Stomach smooth muscle (tissue), 2 donors: ENCODE data around the gene ENOX1.
A peak's percentile ranks its signal among the peaks of the same experiment; 100 is the strongest.

Experiments
- H3K27ac ChIP-seq: one replicate; pipeline ENCODE4 v1.7.0; 2013; ENCODE audit warnings: mild to moderate bottlenecking, low read length, inconsistent platforms
- H3K27me3 ChIP-seq, 2 donors: one replicate each; pipeline ENCODE4 v1.7.0; 2013; ENCODE audit warnings: low read length in 2 of 2; ENCODE audit not compliant: insufficient read depth in 2 of 2, control insufficient read depth in 1 of 2
- H3K36me3 ChIP-seq, 2 donors: one replicate each; pipeline ENCODE4 v1.7.0; 2013; ENCODE audit warnings: low read length in 2 of 2; ENCODE audit not compliant: control insufficient read depth in 2 of 2, insufficient read depth in 2 of 2
- H3K4me1 ChIP-seq: one replicate; pipeline ENCODE4 v1.7.0; 2013; ENCODE audit warnings: low read length; ENCODE audit not compliant: control insufficient read depth, insufficient read depth
- H3K4me3 ChIP-seq, 2 donors: one replicate each; pipeline ENCODE4 v1.7.0; 2013; ENCODE audit warnings: low read length in 2 of 2
- H3K9ac ChIP-seq, 2 donors: one replicate each; pipeline ENCODE4 v1.7.0; 2013; ENCODE audit warnings: low read length in 2 of 2, mild to moderate bottlenecking in 1 of 2
- H3K9me3 ChIP-seq, 2 donors: one replicate each; pipeline ENCODE4 v1.7.0; 2013; ENCODE audit warnings: low read length in 2 of 2; ENCODE audit not compliant: control insufficient read depth in 2 of 2
- donor health status: healthy.
- donor health status: Pancreatic carcinoma.

ENOX1 gene

GRCh38 chr13:43669964-43670363 is 116.8 kb downstream of the ENOX1 start:
- Histone ChIP-seq H3K27me3 (no peaks in the 10 kb centered on the region), H3K36me3 (no peaks in the 10 kb centered on the region), H3K9ac (no peak overlapping the region), H3K27ac (no peak overlapping the region), H3K9me3 (no peaks in the 10 kb centered on the region), H3K4me3 (no peak overlapping the region), H3K4me1 (peaks cover 1% of the 10 kb centered on the region)

DNA sequence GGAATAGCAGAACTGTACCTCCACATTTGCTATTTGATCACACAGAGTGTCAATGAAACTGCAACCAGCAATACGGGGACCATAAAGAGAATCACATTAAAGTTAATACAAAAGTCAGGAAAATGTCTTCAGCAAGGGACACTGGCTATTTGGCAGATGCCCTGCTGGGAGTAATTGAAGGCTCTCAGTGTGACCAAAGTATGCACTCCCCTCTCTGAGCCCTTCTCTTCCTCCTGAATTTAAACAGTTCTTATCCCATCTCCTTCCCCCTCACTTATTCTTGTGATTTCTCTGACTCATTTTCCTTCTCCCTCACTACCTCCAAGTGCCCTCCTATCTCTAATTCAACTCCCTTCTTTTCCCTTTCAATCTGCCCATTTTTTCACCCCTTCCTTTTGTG is 117.7 kb downstream of the ENOX1 start:
- no peaks in the 10 kb centered on the region for H3K9me3 ChIP-seq
- peaks cover 5% of the 10 kb centered on the region for H3K4me1 ChIP-seq
- no peaks in the 10 kb centered on the region for H3K36me3 ChIP-seq
- H3K27me3 ChIP-seq = no peaks in the 10 kb centered on the region
- no peak overlapping the region for H3K4me3 ChIP-seq
- no peak overlapping the region for H3K9ac ChIP-seq
- no peak overlapping the region for H3K27ac ChIP-seq

DNA sequence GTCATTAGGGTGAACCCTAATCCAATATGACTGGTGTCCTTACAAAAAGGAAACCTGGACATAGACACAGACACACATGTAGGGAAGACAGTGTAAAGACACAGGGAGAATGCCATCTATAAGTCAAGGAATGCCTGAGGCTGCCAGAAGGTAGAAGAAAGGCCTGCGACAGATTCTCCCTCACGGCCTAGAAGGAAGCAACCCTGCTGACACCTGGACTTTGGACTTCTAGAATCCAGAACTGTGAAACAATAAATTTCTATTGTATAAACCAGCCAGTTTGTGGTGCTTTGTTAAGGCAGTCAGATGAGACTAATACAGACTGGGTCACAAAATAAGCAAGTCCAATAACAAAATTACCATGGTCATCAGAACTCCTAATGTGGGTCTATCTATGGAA is 120.4 kb downstream of the ENOX1 start:
- H3K4me3 ChIP-seq = no peak overlapping the region
- H3K9ac ChIP-seq = no peak overlapping the region
- no peak overlapping the region for H3K27ac ChIP-seq
- no peaks in the 10 kb centered on the region for H3K36me3 ChIP-seq
- peaks cover 5% of the 10 kb centered on the region for H3K4me1 ChIP-seq
- no peaks in the 10 kb centered on the region for H3K27me3 ChIP-seq
- H3K9me3 ChIP-seq = no peaks in the 10 kb centered on the region

GRCh38 chr13:43665388-43665787 is 121.4 kb downstream of the ENOX1 start:
- H3K27ac ChIP-seq = no peak overlapping the region
- H3K9me3 ChIP-seq = no peaks in the 10 kb centered on the region
- no peak overlapping the region for H3K4me3 ChIP-seq
- no peaks in the 10 kb centered on the region for H3K27me3 ChIP-seq
- no peaks in the 10 kb centered on the region for H3K36me3 ChIP-seq
- H3K4me1 ChIP-seq = peaks cover 5% of the 10 kb centered on the region
- peak overlapping the region in 1 of 2 donors; percentile 56 for H3K9ac ChIP-seq

DNA sequence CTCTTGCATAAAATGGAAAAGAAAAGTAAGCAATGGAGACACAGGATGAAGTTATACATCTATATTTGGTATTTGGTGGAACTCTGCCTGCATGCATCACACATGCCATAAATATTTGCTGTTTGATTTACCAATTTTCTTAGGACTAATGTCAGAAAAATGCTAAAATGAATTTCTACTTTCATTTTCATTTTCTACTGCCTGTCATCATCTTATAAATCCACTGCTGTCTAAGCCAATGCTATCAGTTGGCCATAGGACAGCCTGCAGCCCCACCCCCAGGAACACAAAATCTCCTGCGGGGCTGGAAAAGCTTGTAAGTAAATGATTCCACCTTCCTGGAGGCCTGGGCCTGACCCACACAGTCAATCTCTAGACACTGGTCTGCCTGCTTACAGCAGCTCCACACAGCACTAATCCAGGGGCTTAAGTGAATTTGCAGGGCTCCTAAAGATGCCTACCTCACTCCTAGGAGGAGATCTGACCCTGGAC is 122.0 kb downstream of the ENOX1 start:
- H3K27ac ChIP-seq = peak overlapping the region; percentile 41

GRCh38 chr13:43663474-43664090 is 123.2 kb downstream of the ENOX1 start:
- H3K9ac ChIP-seq = no peak overlapping the region
- H3K9me3 ChIP-seq = no peaks in the 10 kb centered on the region
- no peaks in the 10 kb centered on the region for H3K36me3 ChIP-seq
- no peak overlapping the region for H3K27ac ChIP-seq
- H3K4me3 ChIP-seq = no peak overlapping the region
- no peaks in the 10 kb centered on the region for H3K27me3 ChIP-seq
- H3K4me1 ChIP-seq = peaks cover 5% of the 10 kb centered on the region

More for the DNA sequence above, 122.0 kb downstream of the ENOX1 start:
- Histone ChIP-seq H3K9me3 (no peaks in the 10 kb centered on the region), H3K4me3 (peak overlapping the region in 1 of 2 donors; percentile 48), H3K36me3 (no peaks in the 10 kb centered on the region), H3K9ac (peak overlapping the region; percentile 30 to 56), H3K4me1 (peaks cover 5% of the 10 kb centered on the region), H3K27me3 (no peaks in the 10 kb centered on the region)

GRCh38 chr13:43662976-43663375 is 123.8 kb downstream of the ENOX1 start:
- Histone ChIP-seq H3K27me3 (no peaks in the 10 kb centered on the region), H3K4me3 (no peak overlapping the region), H3K9ac (no peak overlapping the region)

DNA sequence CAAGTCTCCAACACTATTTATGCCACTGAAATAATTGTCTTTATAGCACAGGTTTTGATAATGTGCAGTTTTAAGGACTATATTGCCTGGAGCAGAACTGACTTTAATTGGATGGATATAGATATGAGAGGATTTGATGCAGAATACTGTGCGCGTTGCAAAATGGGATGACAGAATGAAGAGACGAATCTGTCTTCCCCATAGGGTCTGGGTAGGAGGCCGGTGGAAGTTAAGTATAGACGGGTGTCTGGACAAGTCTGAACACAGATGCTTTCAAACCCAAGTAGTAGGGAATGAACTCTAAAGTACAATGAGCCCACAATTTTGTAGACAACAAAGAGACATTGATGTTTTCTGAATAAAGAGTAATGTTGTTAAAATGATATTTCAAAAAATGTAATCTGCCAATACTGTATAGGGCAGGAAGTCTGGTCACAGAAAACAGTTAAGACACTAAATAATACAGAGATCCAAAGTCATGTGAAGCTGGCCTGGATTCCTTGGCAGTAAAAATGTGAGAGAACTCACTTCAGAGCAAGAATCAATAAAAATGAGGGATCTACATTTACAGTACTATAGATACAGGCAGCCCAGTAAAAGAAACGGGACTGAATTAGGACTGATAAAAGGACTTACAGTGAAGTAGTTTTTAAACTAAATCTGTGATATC is 125.5 kb downstream of the ENOX1 start:
- no peaks in the 10 kb centered on the region for H3K9me3 ChIP-seq
- H3K4me1 ChIP-seq = peaks cover 5% of the 10 kb centered on the region

More at GRCh38 chr13:43662976-43663375, 123.8 kb downstream of the ENOX1 start:
- H3K4me1 ChIP-seq = peaks cover 5% of the 10 kb centered on the region
- no peaks in the 10 kb centered on the region for H3K9me3 ChIP-seq
- H3K36me3 ChIP-seq = no peaks in the 10 kb centered on the region
- no peak overlapping the region for H3K27ac ChIP-seq

DNA sequence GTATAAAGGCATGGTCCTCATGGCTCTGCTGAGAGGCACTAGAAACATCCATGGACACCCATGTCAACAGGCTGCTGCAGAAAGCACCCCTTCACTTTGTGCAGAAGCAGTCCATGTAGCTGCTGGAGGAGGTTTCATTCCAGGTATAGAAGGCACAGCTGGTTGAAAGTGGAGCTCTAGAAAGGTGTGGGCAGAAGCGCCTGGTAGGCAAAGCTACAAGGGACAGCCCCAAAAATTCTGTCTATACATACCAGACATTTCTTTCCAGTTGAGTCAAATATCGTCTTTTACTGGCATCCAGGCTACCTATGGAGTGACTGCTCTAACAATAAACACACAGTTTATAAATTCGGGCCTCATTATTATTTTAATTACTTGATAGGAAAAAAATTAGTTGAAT is 129.3 kb downstream of the ENOX1 start:
- no peak overlapping the region for H3K9ac ChIP-seq
- no peak overlapping the region for H3K4me3 ChIP-seq
- H3K4me1 ChIP-seq = no peaks in the 10 kb centered on the region
- no peak overlapping the region for H3K27ac ChIP-seq
- H3K27me3 ChIP-seq = no peaks in the 10 kb centered on the region
- H3K36me3 ChIP-seq = peaks cover 3% of the 10 kb centered on the region in 2 donors
- no peaks in the 10 kb centered on the region for H3K9me3 ChIP-seq

More for the DNA sequence above, 125.5 kb downstream of the ENOX1 start:
- Histone ChIP-seq H3K27ac (no peak overlapping the region), H3K27me3 (no peaks in the 10 kb centered on the region), H3K36me3 (peaks cover 3% of the 10 kb centered on the region in 2 donors), H3K9ac (no peak overlapping the region), H3K4me3 (no peak overlapping the region)

DNA sequence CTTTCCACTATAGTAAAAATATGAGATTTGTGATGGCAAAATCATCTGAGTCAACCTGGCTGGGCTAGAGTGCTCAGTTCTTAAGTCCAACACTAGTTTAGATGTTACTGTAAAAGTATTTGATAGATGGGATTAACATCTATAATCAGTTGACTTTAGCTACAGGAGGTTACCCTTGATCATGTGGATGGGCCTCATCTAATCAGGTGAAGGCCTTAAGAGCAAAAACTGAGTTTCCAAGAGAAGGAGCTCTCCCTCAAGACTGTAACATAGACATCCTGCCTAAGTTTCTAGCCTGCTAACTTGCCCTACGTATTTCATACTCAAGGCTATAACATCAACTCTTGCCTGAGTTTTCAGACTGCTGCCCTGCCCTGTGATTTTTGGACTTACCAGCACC is 132.8 kb downstream of the ENOX1 start:
- H3K36me3 ChIP-seq = peaks cover 3% of the 10 kb centered on the region in 2 donors
- H3K9ac ChIP-seq = no peak overlapping the region
- no peak overlapping the region for H3K4me3 ChIP-seq
- no peak overlapping the region for H3K27ac ChIP-seq
- H3K9me3 ChIP-seq = no peaks in the 10 kb centered on the region
- H3K27me3 ChIP-seq = no peaks in the 10 kb centered on the region
- no peaks in the 10 kb centered on the region for H3K4me1 ChIP-seq

- Histone ChIP-seq H3K4me1 (no peaks in the 10 kb centered on the region), H3K9me3 (no peaks in the 10 kb centered on the region), H3K36me3 (peaks cover 3% of the 10 kb centered on the region in 2 donors), H3K4me3 (no peak overlapping the region), H3K27ac (no peak overlapping the region), H3K9ac (no peak overlapping the region), H3K27me3 (no peaks in the 10 kb centered on the region)
Observed at GRCh38 chr13:43653395-43653794, 133.4 kb downstream of the ENOX1 start.
